ENCODE results near the gene CIART. TPM values are rescaled to one million over a fixed set of nuclear protein-coding genes. Genes with fewer than 3 reads are reported as not detected.
A peak's percentile ranks its signal among the peaks of the same experiment; 100 is the strongest.
"Not testable (repeated sequence)": the region's sequence is repeated elsewhere in the genome, so short reads cannot be mapped to it uniquely, and the experiment has no call there.

Gene CIART
- total RNA-seq, 1 donor from 2014 or later: 2.9 TPM

GRCh38 chr1:150293433-150294253, 11.3 kb downstream of the CIART start, which contains the start of gene MRPS21:
Gene MRPS21, plus strand, starts transcription at chr1:150293861. Its CDS starts 506 bp downstream, at chr1:150294367.
- Histone ChIP-seq H3K27me3 (ENCODE audit: control insufficient read depth, insufficient read depth, low read length) (no peaks in the 10 kb centered on the region), H3K36me3 (ENCODE audit: control insufficient read depth, insufficient read depth, low read length) (peaks cover 5% of the 10 kb centered on the region), H3K4me3 (ENCODE audit: low read depth, low read length) (peak within 1 kb of the TSS; percentile 82)
- FAIRE-seq: no peak
- DNase-seq (ENCODE audit: low read depth): peak; percentile 75
- TF ChIP-seq CTCF (IDR thresholded peaks at IDR 0.05; ENCODE audit: insufficient read depth, low read length, severe bottlenecking): no peak

DNA sequence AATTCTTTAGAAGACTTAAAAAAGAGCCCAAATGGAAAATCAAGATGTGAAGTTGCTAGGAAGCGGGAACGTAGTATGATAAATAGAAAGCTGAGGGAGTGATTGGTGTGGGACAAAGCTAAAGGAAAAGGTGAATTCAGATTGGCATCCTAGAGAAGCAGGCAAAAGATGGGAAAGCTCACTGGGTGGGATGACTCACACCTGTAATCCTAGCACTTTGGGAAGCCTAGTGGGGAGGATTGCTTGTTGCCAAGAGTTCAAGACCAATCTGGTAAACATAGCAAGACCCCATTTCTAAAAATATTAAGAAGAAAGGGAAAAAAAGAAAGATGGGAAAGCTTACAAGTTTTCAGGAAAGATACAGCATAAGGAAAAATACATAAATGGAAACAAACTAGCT, 13.1 kb downstream of the CIART start:
- Histone ChIP-seq H3K27me3 (ENCODE audit: control insufficient read depth, insufficient read depth, low read length) (no peaks in the 10 kb centered on the region), H3K4me3 (ENCODE audit: low read depth, low read length) (no peak overlapping the region), H3K36me3 (ENCODE audit: control insufficient read depth, insufficient read depth, low read length) (peaks cover 5% of the 10 kb centered on the region)
- DNase-seq (ENCODE audit: low read depth) (no peak), FAIRE-seq (no peak)
- TF ChIP-seq CTCF (IDR thresholded peaks at IDR 0.05; ENCODE audit: insufficient read depth, low read length, severe bottlenecking): no peak

DNA sequence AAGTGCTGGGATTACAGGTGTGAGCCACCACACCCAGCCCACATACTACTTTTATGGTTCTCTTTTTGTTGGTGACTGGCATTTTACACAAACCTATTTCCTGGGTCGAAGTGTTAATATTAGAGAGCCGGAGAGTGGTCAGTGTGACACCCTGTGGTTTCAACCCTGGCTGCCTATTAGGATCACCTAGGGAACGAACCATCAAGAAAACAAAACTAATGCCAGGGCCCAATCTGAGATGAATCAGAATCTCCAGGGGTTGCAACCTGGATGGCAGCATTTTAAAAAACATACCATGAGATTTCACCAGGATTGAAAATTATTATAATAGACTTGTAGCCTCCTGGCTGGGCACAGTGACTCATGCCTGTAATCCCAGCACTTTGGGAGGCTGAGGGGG, 17.4 kb downstream of the CIART start:
- TF ChIP-seq CTCF (IDR thresholded peaks at IDR 0.05; ENCODE audit: insufficient read depth, low read length, severe bottlenecking): no peak
- DNase-seq (ENCODE audit: low read depth): no peak
- Histone ChIP-seq H3K4me3 (ENCODE audit: low read depth, low read length) (no peak overlapping the region), H3K36me3 (ENCODE audit: control insufficient read depth, insufficient read depth, low read length) (peaks cover 11% of the 10 kb centered on the region), H3K27me3 (ENCODE audit: control insufficient read depth, insufficient read depth, low read length) (no peaks in the 10 kb centered on the region)
- no peak for FAIRE-seq

DNA sequence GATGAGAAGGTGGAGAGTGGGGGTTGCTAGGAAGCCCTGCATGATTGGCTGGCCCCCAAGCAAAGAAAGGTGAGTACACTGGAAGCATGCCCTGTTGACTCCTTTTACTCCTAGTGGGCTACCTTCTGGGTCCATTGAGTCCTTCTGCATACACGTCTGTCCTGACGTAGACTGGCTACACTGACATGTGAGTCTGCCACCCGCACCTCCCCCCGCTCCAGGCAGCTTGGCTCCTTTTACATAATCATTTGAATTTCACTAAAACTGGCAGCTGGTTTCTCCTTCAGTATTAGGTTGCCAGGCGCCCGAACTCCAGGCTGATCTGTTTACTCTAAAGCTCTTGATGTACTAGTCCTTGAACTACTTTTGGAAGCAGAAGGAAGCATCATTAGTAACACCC, 20.0 kb downstream of the CIART start:
- Histone ChIP-seq H3K27me3 (ENCODE audit: control insufficient read depth, insufficient read depth, low read length) (no peaks in the 10 kb centered on the region), H3K4me3 (ENCODE audit: low read depth, low read length) (no peak overlapping the region), H3K36me3 (ENCODE audit: control insufficient read depth, insufficient read depth, low read length) (peaks cover 9% of the 10 kb centered on the region)
- no peak for FAIRE-seq
- no peak for TF ChIP-seq CTCF (IDR thresholded peaks at IDR 0.05; ENCODE audit: insufficient read depth, low read length, severe bottlenecking)
- DNase-seq (ENCODE audit: low read depth): no peak

GRCh38 chr1:150302902-150303301, 20.5 kb downstream of the CIART start:
- Histone ChIP-seq H3K4me3 (ENCODE audit: low read depth, low read length) (no peak overlapping the region), H3K27me3 (ENCODE audit: control insufficient read depth, insufficient read depth, low read length) (no peaks in the 10 kb centered on the region), H3K36me3 (ENCODE audit: control insufficient read depth, insufficient read depth, low read length) (peaks cover 12% of the 10 kb centered on the region)
- FAIRE-seq (no peak), DNase-seq (ENCODE audit: low read depth) (no peak)
- no peak for TF ChIP-seq CTCF (IDR thresholded peaks at IDR 0.05; ENCODE audit: insufficient read depth, low read length, severe bottlenecking)

DNA sequence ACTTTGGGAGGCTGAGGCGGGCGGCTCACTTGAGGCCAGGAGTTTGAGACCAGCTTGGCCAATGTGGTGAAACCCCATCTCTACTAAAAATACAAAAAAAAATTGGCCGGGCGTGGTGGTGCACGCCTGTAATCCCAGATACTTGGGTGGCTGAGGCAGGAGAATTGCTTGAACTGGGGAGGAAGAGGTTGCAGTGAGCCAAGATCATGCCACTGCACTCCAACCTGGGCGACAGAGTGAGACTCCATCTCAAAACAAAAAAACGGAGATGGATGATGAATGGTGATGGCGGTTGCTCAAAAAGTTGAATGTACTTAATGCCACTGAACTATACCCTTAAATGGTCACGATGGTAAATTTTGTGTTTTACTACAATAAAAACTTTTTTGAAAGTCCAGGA, 26.2 kb downstream of the CIART start:
- FAIRE-seq; DNase-seq (ENCODE audit: low read depth): not testable (repeated sequence)

More for the DNA sequence above, 26.2 kb downstream of the CIART start:
- not testable (repeated sequence) for H3K36me3 ChIP-seq (ENCODE audit: control insufficient read depth, insufficient read depth, low read length); H3K27me3 ChIP-seq (ENCODE audit: control insufficient read depth, insufficient read depth, low read length); H3K4me3 ChIP-seq (ENCODE audit: low read depth, low read length)

Measured in bronchial epithelial cell (primary cell).